HepG2 (cell line): ENCODE results near the gene GNAI2. TPM values are rescaled to one million over a fixed set of nuclear protein-coding genes. Genes with fewer than 3 reads are reported as not detected.

Source experiments
- CCAR2 ChIP-seq: fragments of 200-400 bp; formaldehyde crosslinking; optimal IDR thresholded peaks from 2 replicates; pipeline ENCODE3; 2018; ENCODE audit warnings: low read depth, mild to moderate bottlenecking, low read length, moderate library complexity
- FLYWCH1 ChIP-seq: sonication (generic); formaldehyde crosslinking; IDR thresholded peaks from 2 replicates; pipeline ENCODE4 v1.8.1; 2023; ENCODE audit warnings: mild to moderate bottlenecking, missing genetic modification reagents
- HOXA3 ChIP-seq: sonication (generic); formaldehyde crosslinking; IDR thresholded peaks from 2 replicates; pipeline ENCODE4 v1.5.0; 2020; ENCODE audit warnings: missing genetic modification reagents
- IKZF5 ChIP-seq: IDR thresholded peaks from 2 replicates; pipeline ENCODE4 v1.6.1; 2018; ENCODE audit warnings: missing genetic modification reagents, mild to moderate bottlenecking, missing compliant biosample characterization
- NR3C1 ChIP-seq: sonication (generic); formaldehyde crosslinking; IDR thresholded peaks from 2 replicates; pipeline ENCODE4 v1.4.0; 2020; ENCODE audit warnings: missing genetic modification reagents
- SAFB2 ChIP-seq: sonication (generic); formaldehyde crosslinking; IDR thresholded peaks from 2 replicates; pipeline ENCODE4 v1.5.1; 2020; ENCODE audit warnings: missing genetic modification reagents, low read depth, mild to moderate bottlenecking, borderline replicate concordance
- ZHX1 ChIP-seq: sonication (generic); formaldehyde crosslinking; IDR thresholded peaks from 2 replicates; pipeline ENCODE4 v1.8.1; 2022; ENCODE audit warnings: low read depth, mild to moderate bottlenecking, missing genetic modification reagents
- ZNF142 ChIP-seq: sonication (generic); formaldehyde crosslinking; IDR thresholded peaks from 2 replicates; pipeline ENCODE4 v1.4.0; 2020; ENCODE audit warnings: missing genetic modification reagents
- ZNF280D ChIP-seq: sonication (generic); formaldehyde crosslinking; IDR thresholded peaks from 2 replicates; pipeline ENCODE4 v1.5.1; 2020; ENCODE audit warnings: mild to moderate bottlenecking, missing genetic modification reagents
- ZNF333 ChIP-seq: sonication (generic); formaldehyde crosslinking; IDR thresholded peaks from 2 replicates; pipeline ENCODE4 v1.4.0; 2020; ENCODE audit warnings: mild to moderate bottlenecking, missing genetic modification reagents, borderline replicate concordance
- ZNF557 ChIP-seq: sonication (generic); formaldehyde crosslinking; IDR thresholded peaks from 2 replicates; pipeline ENCODE4 v1.4.0; 2020; ENCODE audit warnings: missing genetic modification reagents
- ZNF704 ChIP-seq: sonication (generic); formaldehyde crosslinking; IDR thresholded peaks from 2 replicates; pipeline ENCODE4 v1.8.1; 2023; ENCODE audit warnings: mild to moderate bottlenecking, inconsistent platforms, moderate library complexity, missing genetic modification reagents, borderline replicate concordance
- ZNF747 ChIP-seq: sonication (generic); formaldehyde crosslinking; IDR thresholded peaks from 2 replicates; pipeline ENCODE4 v1.8.1; 2023; ENCODE audit warnings: missing genetic modification reagents, mild to moderate bottlenecking, borderline replicate concordance
- ZNF792 ChIP-seq: IDR thresholded peaks from 2 replicates; pipeline ENCODE4 v1.6.1; 2016
- polyA plus RNA-seq, 8 experiments: library from polyadenylated mRNA; depleted of rRNA in 3 of 8; stranded (reverse) in 7 of 8; unstranded in 1 of 8; fragments of >200 nt; fragmentation: Illumina TruSeq in 4 of 8; extraction: Trizol in 4 of 8; gene quantifications; 2 replicates each; pipeline versions ENCODE4 v1.2.1 to v1.2.3, GENCODE V29; 2011 to 2016; ENCODE audit warnings: low read depth in 4 of 8, missing spikeins in 1 of 8, mixed read lengths in 1 of 8; ENCODE audit not compliant: insufficient read depth in 1 of 8
- total RNA-seq, 5 experiments: library from RNA; depleted of rRNA; stranded (reverse); fragments of >200 nt; fragmentation: Illumina TruSeq; extraction: Trizol; gene quantifications; 2 replicates each; pipeline ENCODE4 v1.2.3, GENCODE V29; 2016; ENCODE audit warnings: low read depth in 1 of 5

Gene GNAI2
- total and polyA plus RNA-seq, 2 of the 13 experiments (the other 11 are each of a cell fraction or from before 2014, with no cell fraction given), result 51.1 to 66.2 TPM

- no peak for TF ChIP-seq IKZF5 (CRISPR knock-in tag)
- no peak for TF ChIP-seq HOXA3 (CRISPR knock-in tag)
- TF ChIP-seq ZNF704, result no peak
- TF ChIP-seq ZNF142 (CRISPR knock-in tag), result no peak
- TF ChIP-seq NR3C1 (CRISPR knock-in tag), result no peak
- TF ChIP-seq ZNF747 (CRISPR knock-in tag), result no peak
- no peak for TF ChIP-seq ZNF557 (CRISPR knock-in tag)
- TF ChIP-seq FLYWCH1 (CRISPR knock-in tag), result no peak
- TF ChIP-seq SAFB2 (CRISPR knock-in tag), result 0 out of 2 replicates have a peak, but pooled peaks have one; percentile 39
- no peak for TF ChIP-seq ZNF333 (CRISPR knock-in tag)
- no peak for TF ChIP-seq CCAR2
- TF ChIP-seq ZHX1 (CRISPR knock-in tag), result no peak
- TF ChIP-seq ZNF792 (CRISPR knock-in tag), result no peak
- TF ChIP-seq ZNF280D (CRISPR knock-in tag), result 0 out of 2 replicates have a peak, but pooled peaks have one; percentile 23
Observed at GRCh38 chr3:50270422-50271224, 34.6 kb downstream of the GNAI2 start (continued).
